SK-N-SH (cell line): ENCODE data around the gene TTC31. TPM values are rescaled to one million over a fixed set of nuclear protein-coding genes. Genes with fewer than 3 reads are reported as not detected.

Experiments used
- CTCF ChIA-PET: fragments of 300-600, 350-600 bp; formaldehyde crosslinking; extraction: SDS; loops from one replicate; lab custom pipeline; 2021; lab: Yijun Ruan, JAX
- POLR2A ChIA-PET: fragments of 350-600 bp; sonication (Branson Sonifier 250); formaldehyde crosslinking; extraction: SDS; loops from one replicate; lab custom pipeline; 2020; ENCODE audit warnings: antibody characterized with exemption, inconsistent platforms; lab: Yijun Ruan, JAX
- DNase-seq: peaks from one replicate; pipeline ENCODE4 v3.0.0; 2012
- H2AFZ ChIP-seq: fragments of 200-600 bp; sonication (generic); 2 replicates; pipeline ENCODE4 v1.8.1; 2016; ENCODE audit warnings: antibody characterized with exemption, mild to moderate bottlenecking, low read depth
- H3F3A ChIP-seq: fragments of 200-600 bp; sonication (generic); replicated peaks from 2 replicates; pipeline ENCODE3; 2016; ENCODE audit warnings: antibody characterized with exemption, mild to moderate bottlenecking; ENCODE audit not compliant: insufficient read depth
- H3K27ac ChIP-seq, 2 experiments: fragments of 200-500 bp in 1 of 2; fragments of 200-600 bp in 1 of 2; sonication (Bioruptor generic) in 1 of 2; sonication (generic), shearing (Covaris generic) in 1 of 2; 2 replicates each; pipeline versions ENCODE4 v1.5.1 to v1.6.1; 2014 to 2016; ENCODE audit warnings: low read depth in 2 of 2, inconsistent platforms in 1 of 2, low read length in 1 of 2, mild to moderate bottlenecking in 1 of 2, mixed read lengths in 1 of 2
- H3K27me3 ChIP-seq: fragments of 200-600 bp; sonication (generic), shearing (Covaris generic); 2 replicates; pipeline ENCODE4 v1.6.1; 2016; ENCODE audit warnings: mixed run types; ENCODE audit not compliant: insufficient read depth
- H3K36me3 ChIP-seq, 2 experiments: fragments of 200-500 bp in 1 of 2; fragments of 200-600 bp in 1 of 2; sonication (Bioruptor generic) in 1 of 2; sonication (generic) in 1 of 2; replicated peaks in 1 of 2; 2 replicates each; pipeline versions ENCODE3 to v1.5.1; 2014 to 2016; ENCODE audit warnings: low read length in 1 of 2, mild to moderate bottlenecking in 1 of 2; ENCODE audit not compliant: insufficient read depth in 2 of 2, control insufficient read depth in 1 of 2
- H3K4me1 ChIP-seq, 2 experiments: fragments of 200-500 bp in 1 of 2; fragments of 200-600 bp in 1 of 2; sonication (Bioruptor generic) in 1 of 2; sonication (generic), shearing (Covaris generic) in 1 of 2; 2 replicates each; pipeline versions ENCODE4 v1.5.1 to v1.6.1; 2014 to 2016; ENCODE audit warnings: low read depth in 1 of 2, low read length in 1 of 2, mixed run types in 1 of 2; ENCODE audit not compliant: insufficient read depth in 2 of 2, control insufficient read depth in 1 of 2
- H3K4me2 ChIP-seq: fragments of 200-600 bp; sonication (generic), shearing (Covaris generic); 2 replicates; pipeline ENCODE4 v1.6.1; 2017; ENCODE audit warnings: mixed run types
- H3K4me3 ChIP-seq, 2 experiments: fragments of 200-500 bp in 1 of 2; fragments of 200-600 bp in 1 of 2; sonication (Bioruptor generic) in 1 of 2; sonication (generic), shearing (Covaris generic) in 1 of 2; 2 replicates each; pipeline versions ENCODE4 v1.5.1 to v1.8.1; 2014 to 2016; ENCODE audit warnings: low read depth in 2 of 2, inconsistent platforms in 1 of 2, low read length in 1 of 2, mild to moderate bottlenecking in 1 of 2, mixed read lengths in 1 of 2, moderate library complexity in 1 of 2
- H3K79me2 ChIP-seq: fragments of 200-600 bp; sonication (generic); 2 replicates; pipeline ENCODE4 v1.8.1; 2017; ENCODE audit warnings: mild to moderate bottlenecking; ENCODE audit not compliant: insufficient read depth
- H3K9ac ChIP-seq: fragments of 200-600 bp; sonication (generic); 2 replicates; pipeline ENCODE4 v1.6.1; 2017; ENCODE audit warnings: mixed run types
- H3K9me2 ChIP-seq: fragments of 200-600 bp; sonication (generic); 2 replicates; pipeline ENCODE4 v1.6.1; 2017; ENCODE audit warnings: mixed run types
- H3K9me3 ChIP-seq: fragments of 200-600 bp; sonication (generic); 2 replicates; pipeline ENCODE4 v1.6.1; 2017; ENCODE audit warnings: mixed run types, mild to moderate bottlenecking, moderate library complexity
- H4K20me1 ChIP-seq: fragments of 200-600 bp; sonication (generic); 2 replicates; pipeline ENCODE4 v1.6.1; 2017; ENCODE audit warnings: mild to moderate bottlenecking, mixed run types; ENCODE audit not compliant: insufficient read depth
- CTCF ChIP-seq: fragments of 200-600 bp; sonication (generic); IDR thresholded peaks from 2 replicates; pipeline ENCODE4 v1.6.1; 2017; ENCODE audit warnings: antibody characterized with exemption, mild to moderate bottlenecking, moderate library complexity
- EP300 ChIP-seq, 2 experiments: IDR thresholded peaks; 2 replicates each; pipeline versions ENCODE4 v1.4.0 to v1.6.1; 2012; ENCODE audit warnings: borderline replicate concordance in 1 of 2, low read depth in 1 of 2, low read length in 1 of 2
- FOSL2 ChIP-seq: IDR thresholded peaks from 2 replicates; pipeline ENCODE4 v1.4.0; 2012; ENCODE audit warnings: low read depth, mild to moderate bottlenecking, moderate library complexity, borderline replicate concordance
- FOXJ3 ChIP-seq: sonication (generic); formaldehyde crosslinking; IDR thresholded peaks from 2 replicates; pipeline ENCODE4 v1.5.1; 2020; ENCODE audit warnings: mild to moderate bottlenecking, missing genetic modification reagents
- MAX ChIP-seq: IDR thresholded peaks from 2 replicates; pipeline ENCODE4 v1.4.0; 2012; ENCODE audit warnings: low read depth
- NRF1 ChIP-seq: IDR thresholded peaks from 2 replicates; pipeline ENCODE4 v1.6.1; 2012; ENCODE audit warnings: low read depth, mild to moderate bottlenecking, low read length
- RAD21 ChIP-seq: IDR thresholded peaks from 2 replicates; pipeline ENCODE4 v1.6.1; 2012; ENCODE audit warnings: mild to moderate bottlenecking, low read length
- RXRA ChIP-seq: IDR thresholded peaks from 2 replicates; pipeline ENCODE4 v1.4.0; 2012; ENCODE audit warnings: low read depth, mild to moderate bottlenecking, borderline replicate concordance
- TAF1 ChIP-seq: IDR thresholded peaks from 2 replicates; pipeline ENCODE4 v1.6.1; 2012; ENCODE audit warnings: low read depth, mild to moderate bottlenecking, low read length, moderate library complexity, borderline replicate concordance
- YY1 ChIP-seq: IDR thresholded peaks from 2 replicates; pipeline ENCODE4 v1.4.0; 2012; ENCODE audit warnings: low read depth, mild to moderate bottlenecking
- ZBTB33 ChIP-seq: IDR thresholded peaks from 2 replicates; pipeline ENCODE4 v1.4.0; 2012; ENCODE audit warnings: low read depth, borderline replicate concordance
- WGBS: methylation state at CpG from one replicate; pipeline ENCODE4 v1.1.6; 2017; ENCODE audit warnings: low lambda C conversion rate; 5-methylcytosine and 5-hydroxymethylcytosine counted together
- polyA plus RNA-seq, 3 experiments: library from polyadenylated mRNA; depleted of rRNA; stranded (reverse); fragments of >200 nt; gene quantifications; 2 replicates each; pipeline ENCODE4 v1.2.3, GENCODE V29; 2012

TTC31 gene
- polyA plus RNA-seq, 1 of the 3 experiments (the other 2 are of a cell fraction): 27.9 TPM

- TF ChIP-seq ZBTB33 (no peak), RXRA (no peak), EP300 (IDR thresholded peaks at IDR 0.05; ENCODE audit: borderline replicate concordance in 1 of 2, low read depth in 1 of 2, low read length in 1 of 2) (no peak), NRF1 (0 out of 2 replicates have a peak, but pooled peaks have one; percentile 2), YY1 (no peak), CTCF (peak; percentile 25), FOSL2 (no peak), TAF1 (0 out of 2 replicates have a peak, but pooled peaks have one; percentile 44), RAD21 (0 out of 2 replicates have a peak, but pooled peaks have one; percentile 9), MAX (no peak), FOXJ3 (CRISPR knock-in tag) (no peak)
Observed at GRCh38 chr2:74514368-74515270, 31.7 kb downstream of the TTC31 start, which contains the start of gene TLX2 (continued).

GRCh38 chr2:74515271-74515980 lies 32.5 kb downstream of the TTC31 start:
- no peak overlapping the region for H2AFZ ChIP-seq
- H3K27me3 ChIP-seq: no peaks in the 10 kb centered on the region
- H3K79me2 ChIP-seq: peaks cover 23% of the 10 kb centered on the region; the same call in 1 of the 2 replicates
- WGBS: 91% methylated on average over 44 of the region's 60 CpGs
- CTCF ChIA-PET: interaction anchor here (1.4 to 3.1 kb wide), 6 partner anchors 11 to 73 kb away, joined by 3 to 14 read pairs (median 10); partner anchors contain the start of genes AUP1, CCDC142, DQX1 and HTRA2
- no peak for TF ChIP-seq FOSL2
- no peak for TF ChIP-seq TAF1
- POLR2A ChIA-PET: interaction anchor here (0.7 to 1.9 kb wide), 6 partner anchors 14 to 38 kb away, joined by 4 to 6 read pairs (median 4); partner anchors contain the start of genes AUP1, CCDC142, HTRA2 and LOXL3
- peak overlapping the region; percentile 71 for H3K9ac ChIP-seq
- H3K4me1 ChIP-seq: peaks cover 9 to 18% of the 10 kb centered on the region in 2 experiments; a peak in 1 of 4 replicates
- peak; percentile 57 for DNase-seq
- H4K20me1 ChIP-seq: no peaks in the 10 kb centered on the region
- peak overlapping the region; percentile 99 for H3K4me2 ChIP-seq
- H3K9me2 ChIP-seq: no peaks in the 10 kb centered on the region
- H3K36me3 ChIP-seq: peaks cover 4% of the 10 kb centered on the region in 2 experiments
- H3K27ac ChIP-seq: peak overlapping the region in 1 of 2 experiments; percentile 95; a peak in 1 of 4 replicates
- peaks cover 11% of the 10 kb centered on the region for H3F3A ChIP-seq
- no peaks in the 10 kb centered on the region for H3K9me3 ChIP-seq
- peak overlapping the region; percentile 68 to 90 for H3K4me3 ChIP-seq
